ENCODE data around the gene ZNF598.
"Not testable (repeated sequence)": the region's sequence is repeated elsewhere in the genome, so short reads cannot be mapped to it uniquely, and the experiment has no call there.

Gene ZNF598

DNA sequence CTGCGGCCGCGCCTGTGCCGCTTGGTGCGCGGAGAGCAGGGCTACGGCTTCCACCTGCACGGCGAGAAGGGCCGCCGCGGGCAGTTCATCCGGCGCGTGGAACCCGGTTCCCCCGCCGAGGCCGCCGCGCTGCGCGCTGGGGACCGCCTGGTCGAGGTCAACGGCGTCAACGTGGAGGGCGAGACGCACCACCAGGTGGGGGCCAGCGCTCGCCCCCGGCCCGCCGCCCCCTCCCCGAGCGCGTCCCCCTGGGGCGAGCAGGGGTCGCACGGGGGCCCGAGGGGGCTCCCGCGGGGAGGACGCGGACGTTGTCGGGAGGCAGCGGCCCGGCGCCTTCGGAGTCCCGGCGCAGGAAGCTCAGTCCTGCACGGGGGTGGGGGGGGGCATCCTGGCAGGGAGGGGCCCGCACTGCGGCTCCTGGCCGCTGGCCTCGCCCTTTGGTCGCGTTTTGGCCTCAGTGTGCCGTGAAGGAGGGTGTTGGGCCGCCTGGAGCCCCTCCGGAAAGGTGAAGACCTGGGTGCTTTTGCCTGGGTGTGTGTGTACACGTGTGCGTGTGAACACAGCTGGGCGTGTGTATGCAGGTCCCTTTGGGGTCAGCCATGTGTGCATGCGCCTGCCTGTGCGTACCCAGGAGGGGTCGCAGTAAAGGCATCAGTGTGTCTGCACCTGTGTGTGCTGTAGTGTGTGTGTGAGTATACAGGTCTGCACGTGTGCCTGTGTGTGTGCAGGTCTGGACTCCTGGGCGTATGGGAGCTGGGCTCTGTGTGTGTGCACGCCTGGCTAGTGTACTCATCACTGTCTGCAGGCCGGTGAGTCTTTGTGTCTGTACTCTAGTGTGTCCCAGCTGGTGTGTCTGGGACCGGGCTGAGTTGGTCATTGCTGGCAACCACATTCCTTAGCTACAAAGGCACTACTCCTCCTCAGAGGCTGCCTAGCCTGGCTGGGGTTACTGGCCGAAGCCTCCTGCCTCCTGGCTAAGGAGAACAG is 17.7 kb upstream of the ZNF598 start:
- no peak for DNase-seq

DNA sequence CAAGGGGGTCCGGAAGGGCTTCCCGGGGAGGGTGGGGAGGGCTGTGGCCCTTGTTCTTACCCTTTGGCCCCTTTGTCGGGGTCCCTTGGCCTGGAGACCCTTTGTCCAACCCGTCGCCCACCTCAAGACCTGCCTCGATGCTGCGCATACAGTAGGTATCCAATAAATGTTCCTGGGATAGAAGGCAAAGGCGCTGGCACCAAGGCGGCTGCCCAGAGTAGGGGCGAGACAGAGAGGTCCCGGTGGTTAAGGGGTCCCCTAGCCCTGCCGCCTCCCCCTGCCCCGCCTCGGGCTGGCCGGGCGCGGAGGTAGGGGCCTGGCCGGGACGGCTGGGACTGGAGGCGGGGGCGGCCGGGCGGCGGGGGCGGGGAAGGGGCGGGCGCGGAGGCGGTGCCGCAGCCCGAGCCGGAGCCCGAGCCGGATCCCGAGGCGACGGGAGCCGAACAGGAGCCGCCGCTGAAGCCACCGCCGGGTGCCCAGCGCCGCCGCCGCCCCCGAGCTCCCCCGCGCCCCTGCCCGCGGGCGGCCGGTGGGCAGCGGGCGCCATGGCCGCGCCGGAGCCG is 16.9 kb upstream of the ZNF598 start, which contains the start of gene NHERF2:
NHERF2 (plus strand) TSS at position 442 of the 563 bp plus-strand sequence; CDS start at position 546, 104 bp downstream.
- no peak for DNase-seq

DNA sequence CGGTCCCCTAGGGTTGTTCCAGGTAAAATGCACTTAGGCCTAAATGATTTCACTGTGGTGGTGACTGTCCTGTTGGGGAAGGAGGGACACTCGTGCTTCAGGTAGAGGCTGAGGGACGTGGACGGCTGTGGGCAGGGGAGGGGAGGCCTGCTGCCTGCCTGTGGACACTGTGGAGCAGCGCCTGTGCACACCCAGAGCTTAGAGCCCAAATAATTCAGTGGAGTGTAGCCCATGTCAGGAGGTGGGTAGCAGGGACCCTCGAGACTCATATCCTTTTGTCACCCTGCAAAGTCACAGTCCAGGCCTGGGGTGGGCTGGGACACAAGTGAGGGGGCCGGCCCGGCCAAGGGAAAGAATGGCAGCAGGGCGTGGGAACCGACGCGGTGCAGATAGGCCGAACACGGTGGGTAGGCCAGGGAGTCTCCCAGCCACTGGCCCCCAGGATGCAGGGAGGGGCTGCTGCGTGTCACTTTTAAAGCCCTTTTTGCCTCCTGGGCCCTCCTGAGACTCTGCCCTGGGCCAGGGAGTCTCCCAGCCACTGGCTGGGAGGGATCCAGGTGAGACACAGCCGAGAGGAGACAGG is 16.3 kb upstream of the ZNF598 start:
- DNase-seq = no peak

GRCh38 chr16:2025251-2025650 is 15.6 kb upstream of the ZNF598 start:
- DNase-seq = no peak

DNA sequence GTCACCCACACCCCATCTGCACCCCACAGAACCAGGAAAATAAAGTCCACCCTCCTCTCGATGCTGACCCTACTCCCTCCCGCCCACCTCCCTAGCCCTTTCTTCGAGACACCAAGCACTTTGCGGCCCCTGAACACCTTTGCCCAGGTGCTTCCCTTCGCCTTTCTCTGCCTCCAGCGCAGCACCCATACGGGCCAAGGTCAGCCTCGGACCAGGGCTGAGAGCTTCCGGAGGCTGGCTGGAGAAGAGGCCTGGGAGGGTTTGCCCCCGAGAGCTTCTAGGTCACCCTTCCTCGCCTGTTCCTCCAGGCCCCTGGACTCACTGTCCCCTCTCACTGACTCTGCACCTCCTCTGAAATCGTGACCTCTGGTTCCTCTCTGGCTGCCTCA is 14.4 kb upstream of the ZNF598 start:
- no peak for DNase-seq

DNA sequence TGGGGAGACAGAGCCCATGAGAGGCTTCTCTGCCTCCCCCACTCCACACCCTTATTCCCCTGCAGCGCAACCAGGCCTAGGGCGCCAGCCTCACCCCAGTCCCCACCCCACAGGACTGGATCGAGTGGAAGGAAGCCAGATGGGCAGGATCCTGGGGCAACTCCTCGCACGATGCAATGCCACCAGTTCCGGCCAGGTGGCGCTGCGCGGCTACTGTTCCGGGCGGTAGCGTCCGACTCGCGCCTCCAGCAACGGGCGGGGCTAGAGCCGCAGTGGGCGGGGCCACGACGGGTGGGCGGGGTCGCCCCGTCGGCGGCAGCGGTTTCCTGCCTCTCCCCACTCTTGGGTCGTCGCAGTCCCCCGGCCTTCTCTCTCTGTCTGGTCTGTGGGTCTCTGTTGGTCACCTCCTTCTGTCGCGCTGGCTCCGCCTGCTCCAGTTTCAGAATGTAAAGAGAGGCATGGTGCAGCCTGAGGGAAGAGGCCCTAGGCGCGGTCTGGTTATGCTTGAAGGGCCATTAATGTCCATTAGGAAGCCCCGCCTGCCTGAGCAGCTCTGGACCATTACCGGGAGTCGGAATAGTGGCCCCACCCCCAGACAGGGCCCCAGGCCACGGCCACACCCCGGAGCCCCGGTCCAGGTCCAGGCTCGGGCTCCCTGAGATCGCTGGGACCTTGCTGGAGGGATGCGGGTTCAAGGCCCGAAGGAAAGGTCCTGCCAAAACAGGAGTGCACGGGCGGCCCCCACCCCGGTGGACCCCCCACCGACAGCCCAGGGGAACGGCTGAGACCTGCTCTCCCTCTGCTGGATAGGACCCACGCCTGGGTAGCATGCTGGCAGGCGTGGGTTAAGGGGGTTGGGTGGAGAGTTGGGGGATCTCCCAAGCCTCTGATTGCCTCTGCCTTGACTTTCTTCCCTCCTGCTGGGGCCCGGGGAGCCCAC is 13.7 kb upstream of the ZNF598 start:
- DNase-seq = peak; percentile 93

DNA sequence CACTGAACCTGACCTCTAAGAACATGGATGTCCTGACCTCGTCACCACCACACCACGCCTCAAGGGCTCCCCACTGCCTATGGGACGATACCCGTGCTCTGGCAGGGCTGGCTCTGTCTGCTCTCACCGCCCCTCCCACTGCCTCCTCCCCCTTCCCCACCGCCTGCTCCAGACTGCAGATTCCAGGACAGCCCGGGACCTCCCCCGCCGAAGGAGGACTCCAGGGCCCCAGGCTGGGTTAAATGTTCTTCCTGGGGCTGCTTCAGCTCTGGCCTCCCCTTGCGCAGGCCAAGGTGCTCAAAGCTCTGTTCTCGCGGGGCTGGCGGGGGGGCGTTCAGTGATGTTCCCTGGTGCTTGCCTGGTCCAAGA is 13.1 kb upstream of the ZNF598 start:
- DNase-seq = no peak

- DNase-seq = no peak
These were observed 10.6 kb upstream of the ZNF598 start for GRCh38 chr16:2019921-2020831.

DNA sequence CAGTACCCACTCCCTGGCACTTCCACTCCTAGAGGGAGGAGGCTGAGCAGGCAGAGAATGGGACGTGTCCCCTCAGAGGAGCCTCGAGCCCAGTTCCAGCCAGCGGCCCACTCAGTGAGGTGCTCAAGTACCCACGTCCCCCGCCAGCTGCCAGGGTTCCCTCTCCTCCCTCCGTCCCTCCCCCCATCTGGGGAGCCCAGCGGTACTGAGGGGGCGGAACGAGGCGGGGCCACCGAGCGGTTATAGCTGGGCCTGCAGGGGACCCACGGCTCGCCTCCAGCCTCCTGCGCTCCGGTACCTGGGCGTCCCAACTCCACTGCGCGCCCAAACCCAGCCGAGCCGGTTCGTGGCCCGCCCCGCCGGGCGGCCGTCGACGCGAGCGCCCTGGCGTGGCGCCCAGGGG is 9.9 kb upstream of the ZNF598 start, which contains the start of gene NPW:
NPW (plus strand) TSS at position 268 of the 403 bp plus-strand sequence.
- DNase-seq = no peak

DNA sequence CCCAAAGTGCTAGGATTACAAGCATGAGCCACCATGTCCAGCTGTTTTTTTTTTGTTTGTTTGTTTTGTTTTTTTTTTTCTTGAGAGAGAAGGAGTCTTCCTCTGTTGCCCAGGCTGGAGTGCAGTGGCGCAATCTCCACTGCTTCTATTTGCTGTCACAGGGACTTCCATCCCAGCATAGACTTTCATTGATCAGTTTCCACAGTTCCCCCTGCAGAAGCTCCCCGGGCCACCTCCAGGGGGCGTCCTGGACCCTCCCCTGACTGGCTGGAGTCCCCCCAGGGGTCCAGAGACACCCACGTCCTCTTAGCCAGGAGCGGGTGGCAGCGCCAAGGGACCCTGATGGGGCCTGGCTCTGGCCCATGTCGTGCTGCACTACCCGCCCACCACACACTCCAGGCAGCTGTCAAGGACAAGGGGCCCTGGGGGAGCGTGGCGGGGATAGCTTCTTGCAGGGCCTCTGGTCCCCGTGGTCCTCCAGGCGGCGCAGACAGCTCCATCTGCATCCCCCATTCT is 6.8 kb upstream of the ZNF598 start:
- no peak for DNase-seq

GRCh38 chr16:2015947-2016208 is 6.3 kb upstream of the ZNF598 start:
- DNase-seq = no peak

DNA sequence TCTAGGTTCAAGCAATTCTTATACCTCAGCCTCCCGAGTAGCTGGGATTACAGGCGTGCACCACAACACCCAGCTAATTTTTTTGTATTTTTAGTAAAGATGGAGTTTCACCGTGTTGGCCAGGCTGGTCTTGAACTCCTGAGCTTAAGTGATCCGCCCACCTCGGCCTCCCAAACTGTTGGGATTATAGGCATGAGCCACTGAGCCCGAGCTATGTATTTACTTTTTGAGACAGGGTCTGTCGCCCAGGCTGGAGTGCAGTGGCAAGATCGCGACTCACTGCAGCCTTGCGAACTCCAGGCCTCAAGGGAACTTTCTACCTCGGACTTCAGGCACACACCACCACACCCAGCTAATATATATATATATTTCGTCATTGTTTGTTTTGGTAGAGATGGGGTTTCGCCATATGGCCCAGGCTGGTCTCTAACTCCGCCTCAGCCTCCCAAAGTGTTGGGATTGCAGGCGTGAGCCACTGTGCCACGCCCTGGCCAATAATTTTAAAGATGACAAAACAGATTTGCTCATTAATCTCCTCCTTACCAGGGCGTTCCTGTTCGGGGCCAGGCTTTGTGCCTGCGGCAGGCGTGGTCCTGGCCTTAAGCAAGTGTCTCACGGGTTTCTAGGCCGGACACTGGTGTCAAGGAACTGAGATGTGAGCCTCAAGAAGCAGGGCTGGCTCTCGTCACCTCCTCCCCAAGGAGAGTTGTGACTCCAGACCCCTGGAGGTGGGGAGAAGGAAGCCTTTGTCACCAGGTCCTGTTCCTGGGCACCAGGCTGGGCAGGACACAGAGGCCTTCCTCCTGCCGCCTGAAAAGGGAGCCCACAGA is 5.7 kb upstream of the ZNF598 start:
- peak; percentile 63 for DNase-seq

DNA sequence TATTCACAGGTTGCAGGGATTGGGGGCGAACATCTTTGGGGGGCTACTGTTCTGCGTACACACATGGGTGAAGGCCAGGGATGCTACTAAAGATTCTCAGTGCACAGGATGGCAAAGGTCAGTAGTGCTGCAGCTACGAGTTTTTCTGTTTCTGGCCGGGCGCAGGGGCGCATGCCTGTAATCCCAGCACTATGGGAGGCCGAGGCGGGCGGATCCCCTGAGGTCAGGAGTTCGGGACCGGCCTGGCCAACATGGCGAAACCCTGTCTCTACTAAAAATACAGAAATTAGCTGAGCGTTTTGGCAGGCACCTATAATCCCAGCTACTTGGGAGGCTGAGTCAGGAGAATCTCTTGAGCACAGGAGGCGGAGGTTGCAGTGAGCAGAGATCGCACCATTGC is 3.9 kb upstream of the ZNF598 start:
- DNase-seq = no peak

DNA sequence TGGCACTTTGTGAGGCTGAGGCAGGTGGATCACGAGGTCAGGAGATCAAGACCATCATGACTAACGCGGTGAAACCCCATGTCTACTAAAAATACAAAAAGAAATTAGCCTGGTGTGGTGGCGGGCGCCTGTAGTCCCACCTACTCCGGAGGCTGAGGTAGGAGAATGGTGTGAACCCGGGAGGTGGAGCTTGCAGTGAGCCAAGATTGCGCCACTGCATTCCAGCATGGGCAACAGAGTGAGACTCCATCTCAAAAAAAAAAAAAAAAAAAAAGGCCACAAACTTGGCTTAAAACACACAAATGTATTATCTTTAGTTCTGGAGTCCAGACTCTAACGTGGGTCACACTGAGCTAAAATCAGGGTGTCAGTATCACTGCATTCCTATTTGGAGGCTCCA is 2.1 kb upstream of the ZNF598 start:
- not testable (repeated sequence) for DNase-seq

DNA sequence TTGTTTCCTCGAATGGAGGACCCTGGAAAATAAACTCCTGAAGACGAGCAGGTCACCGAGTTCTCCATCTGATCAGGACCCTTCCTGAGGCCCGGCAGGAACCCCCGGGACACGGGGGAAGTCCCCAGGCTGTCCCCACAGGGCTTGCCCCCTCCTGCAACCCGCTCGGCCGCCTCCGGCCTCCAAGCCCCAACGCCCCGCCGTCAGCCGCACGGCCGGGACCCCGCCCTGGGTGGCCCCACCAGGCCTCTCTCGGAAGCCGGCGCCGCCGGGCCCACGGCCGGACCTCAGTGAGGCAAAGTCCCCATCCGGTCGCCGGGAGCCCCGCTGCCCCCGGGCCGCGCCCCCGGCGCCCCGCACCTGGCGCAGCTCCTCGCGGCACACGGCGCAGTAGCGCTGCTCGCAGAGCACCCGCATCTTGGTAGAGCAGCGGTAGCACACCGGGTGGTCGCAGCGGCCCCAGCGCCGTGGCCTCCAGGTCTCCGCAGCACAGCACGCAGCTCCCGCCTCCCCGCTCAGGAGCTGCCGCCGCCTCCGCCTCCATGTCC is 383 bp downstream of the ZNF598 start:
- DNase-seq = no peak

DNA sequence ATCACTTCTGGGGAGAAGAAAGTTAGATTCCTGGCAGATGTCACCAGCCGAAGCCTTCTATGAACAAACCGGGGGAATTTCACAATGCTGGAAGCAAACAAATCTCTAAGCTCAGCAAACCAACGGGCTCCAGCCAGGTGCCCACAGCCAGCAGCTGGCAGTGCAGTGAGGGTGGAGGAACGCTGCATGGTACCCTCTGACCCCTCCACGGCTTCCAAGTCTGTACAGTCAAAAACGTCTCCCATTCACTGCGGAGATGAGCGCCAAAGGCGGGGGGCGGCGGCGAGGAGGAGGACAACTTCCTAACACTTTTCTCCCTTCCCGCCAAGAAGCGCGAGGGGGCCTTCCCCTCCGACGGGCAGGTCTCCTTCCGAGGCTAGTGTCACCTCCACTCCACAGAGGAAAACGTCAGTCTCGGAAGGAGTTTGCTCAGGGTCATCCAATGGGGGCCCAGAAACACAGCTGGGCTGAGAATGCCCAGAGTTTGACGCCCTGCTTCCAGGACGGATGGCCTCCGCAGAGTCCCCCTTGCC is 924 bp downstream of the ZNF598 start:
- no peak for DNase-seq

GRCh38 chr16:2008009-2008526 is 1.6 kb downstream of the ZNF598 start:
- no peak for DNase-seq

- no peak for DNase-seq
These were observed 2.4 kb downstream of the ZNF598 start for GRCh38 chr16:2007081-2007836.

- no peak for DNase-seq
These were observed 3.3 kb downstream of the ZNF598 start for GRCh38 chr16:2006317-2006716.
